Loucy (cell line): ENCODE data around the gene SH3RF3.

Experiments used
- H2AFZ ChIP-seq: fragments of 200-600 bp; sonication (generic); 2 replicates; pipeline ENCODE4 v1.6.0; 2016; ENCODE audit warnings: antibody characterized with exemption, mild to moderate bottlenecking, low read length, moderate library complexity
- H3F3A ChIP-seq: fragments of 200-600 bp; 2 replicates; pipeline ENCODE4 v1.6.0; 2016; ENCODE audit warnings: antibody characterized with exemption, low read depth, mild to moderate bottlenecking
- H3K27me3 ChIP-seq: fragments of 200-600 bp; sonication (generic); 2 replicates; pipeline ENCODE4 v1.6.1; 2014; ENCODE audit warnings: low read length, mild to moderate bottlenecking; ENCODE audit not compliant: insufficient read depth, poor library complexity, severe bottlenecking
- H3K36me3 ChIP-seq: fragments of 200-600 bp; sonication (generic); 2 replicates; pipeline ENCODE4 v1.6.1; 2016; ENCODE audit warnings: low read length; ENCODE audit not compliant: insufficient read depth
- H3K4me1 ChIP-seq: fragments of 200-600 bp; sonication (generic); 2 replicates; pipeline ENCODE4 v1.5.1; 2014; ENCODE audit warnings: low read length, mild to moderate bottlenecking; ENCODE audit not compliant: insufficient read depth, poor library complexity, severe bottlenecking
- H3K4me2 ChIP-seq: fragments of 200-600 bp; sonication (generic); 2 replicates; pipeline ENCODE4 v1.6.0; 2014; ENCODE audit warnings: antibody characterized with exemption, low read length, low read depth, mild to moderate bottlenecking; ENCODE audit not compliant: poor library complexity, severe bottlenecking
- H3K4me3 ChIP-seq: fragments of 200-600 bp; sonication (generic); 2 replicates; pipeline ENCODE4 v1.5.1; 2014; ENCODE audit warnings: low read length, mild to moderate bottlenecking, mixed read lengths; ENCODE audit not compliant: poor library complexity, severe bottlenecking
- H3K79me2 ChIP-seq: fragments of 200-600 bp; sonication (generic); 2 replicates; pipeline ENCODE4 v1.6.1; 2014; ENCODE audit warnings: low read length; ENCODE audit not compliant: insufficient read depth
- H3K9ac ChIP-seq: fragments of 200-600 bp; sonication (generic); 2 replicates; pipeline ENCODE4 v1.6.0; 2014; ENCODE audit warnings: mild to moderate bottlenecking, low read depth, low read length, moderate library complexity; ENCODE audit not compliant: poor library complexity, severe bottlenecking
- H3K9me2 ChIP-seq: fragments of 200-600 bp; sonication (generic); replicated peaks from 2 replicates; pipeline ENCODE4 v1.6.1; 2016; ENCODE audit warnings: low read depth, low read length, mixed read lengths
- H3K9me3 ChIP-seq: fragments of 200-600 bp; sonication (generic); 2 replicates; pipeline ENCODE4 v1.6.1; 2014; ENCODE audit warnings: mild to moderate bottlenecking, antibody characterized with exemption, low read length, low read depth; ENCODE audit not compliant: insufficient read depth
- H4K20me1 ChIP-seq: fragments of 200-600 bp; sonication (generic); 2 replicates; pipeline ENCODE4 v1.6.0; 2014; ENCODE audit warnings: antibody characterized with exemption, low read length, mild to moderate bottlenecking; ENCODE audit not compliant: insufficient read depth, poor library complexity, severe bottlenecking
- CTCF ChIP-seq: fragments of 200-600 bp; sonication (generic); conservative IDR thresholded peaks from 2 replicates; pipeline ENCODE4 v1.5.1; 2014; ENCODE audit warnings: mild to moderate bottlenecking, antibody characterized with exemption, low read length
- EZH2phosphoT487 ChIP-seq: fragments of 200-600 bp; IDR thresholded peaks from 2 replicates; pipeline ENCODE4 v1.6.1; 2018; ENCODE audit warnings: antibody characterized with exemption, mild to moderate bottlenecking, moderate library complexity, borderline replicate concordance

SH3RF3 gene

GRCh38 chr2:109352056-109352897 is 223.3 kb downstream of the SH3RF3 start:
- Histone ChIP-seq H3K4me1 (peaks cover 36% of the 10 kb centered on the region), H3K4me3 (no peak overlapping the region), H3K4me2 (no peak overlapping the region), H3F3A (no peaks in the 10 kb centered on the region), H4K20me1 (no peaks in the 10 kb centered on the region), H3K36me3 (no peaks in the 10 kb centered on the region), H3K79me2 (no peaks in the 10 kb centered on the region), H3K9me3 (no peaks in the 10 kb centered on the region), H3K27me3 (no peaks in the 10 kb centered on the region), H3K9me2 (no peaks in the 10 kb centered on the region), H3K9ac (no peak overlapping the region), H2AFZ (no peak overlapping the region)
- TF ChIP-seq CTCF (no peak), EZH2phosphoT487 (no peak)

GRCh38 chr2:109352898-109353689 is 224.1 kb downstream of the SH3RF3 start:
- Histone ChIP-seq H3K79me2 (no peaks in the 10 kb centered on the region), H3K4me3 (no peak overlapping the region), H3K36me3 (no peaks in the 10 kb centered on the region), H3F3A (no peaks in the 10 kb centered on the region), H2AFZ (no peak overlapping the region), H3K4me1 (peaks cover 34% of the 10 kb centered on the region), H3K9me3 (0 out of 2 replicates have a peak, but pooled peaks cover 3% of the 10 kb centered on the region), H3K9ac (no peak overlapping the region), H3K9me2 (no peaks in the 10 kb centered on the region), H3K4me2 (no peak overlapping the region), H3K27me3 (no peaks in the 10 kb centered on the region), H4K20me1 (no peaks in the 10 kb centered on the region)
- no peak for TF ChIP-seq EZH2phosphoT487
- no peak for TF ChIP-seq CTCF

GRCh38 chr2:109353806-109354745 is 225.1 kb downstream of the SH3RF3 start:
- H3K36me3 ChIP-seq, result no peaks in the 10 kb centered on the region
- 0 out of 2 replicates have a peak, but pooled peaks cover 5% of the 10 kb centered on the region for H3K9me3 ChIP-seq
- no peak overlapping the region for H3K4me3 ChIP-seq
- H3K4me1 ChIP-seq, result peaks cover 25% of the 10 kb centered on the region
- no peaks in the 10 kb centered on the region for H3F3A ChIP-seq
- no peak for TF ChIP-seq EZH2phosphoT487
- no peak for TF ChIP-seq CTCF
- no peak overlapping the region for H3K9ac ChIP-seq
- no peaks in the 10 kb centered on the region for H3K9me2 ChIP-seq
- H4K20me1 ChIP-seq, result no peaks in the 10 kb centered on the region
- H2AFZ ChIP-seq, result no peak overlapping the region
- H3K79me2 ChIP-seq, result no peaks in the 10 kb centered on the region
- no peaks in the 10 kb centered on the region for H3K27me3 ChIP-seq
- no peak overlapping the region for H3K4me2 ChIP-seq
